C4-2B (cell line): ENCODE results near the gene LMF1.

Experiments used
- H3K27ac ChIP-seq: fragments of 450-650 bp; 2 replicates; pipeline ENCODE4 v1.5.1; 2017
- ZFX ChIP-seq: fragments of 450-650 bp; IDR thresholded peaks from 2 replicates; pipeline ENCODE4 v1.6.1; 2017
- TF ChIP-seq, protein P1 (sequence below): fragments of 450-650 bp; conservative IDR thresholded peaks from 2 replicates; pipeline ENCODE4 v1.5.1; 2017; ENCODE audit warnings: mild to moderate bottlenecking

LMF1 gene

DNA sequence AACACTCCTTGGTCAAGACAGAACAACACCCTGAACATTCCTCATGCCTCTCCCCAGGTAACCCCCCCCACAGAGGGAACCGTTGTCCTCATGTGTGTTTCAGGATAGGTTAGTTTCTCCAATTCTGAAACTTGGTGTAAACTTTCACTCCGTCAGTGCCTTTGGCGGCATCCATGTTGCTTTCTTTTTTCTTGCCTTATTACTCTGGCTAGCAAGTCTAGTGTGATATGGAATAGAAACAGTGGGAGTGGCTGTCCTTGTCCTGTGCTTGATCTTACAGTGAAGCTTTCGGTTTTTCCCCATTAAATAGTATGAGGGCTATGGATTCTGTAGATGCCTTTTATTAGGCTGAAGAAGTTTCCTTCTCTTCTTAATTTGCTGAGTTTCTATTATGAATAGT, 134.6 kb downstream of the LMF1 start:
- TF ChIP-seq ZFX, result no peak
- TF ChIP-seq, protein P1, sequence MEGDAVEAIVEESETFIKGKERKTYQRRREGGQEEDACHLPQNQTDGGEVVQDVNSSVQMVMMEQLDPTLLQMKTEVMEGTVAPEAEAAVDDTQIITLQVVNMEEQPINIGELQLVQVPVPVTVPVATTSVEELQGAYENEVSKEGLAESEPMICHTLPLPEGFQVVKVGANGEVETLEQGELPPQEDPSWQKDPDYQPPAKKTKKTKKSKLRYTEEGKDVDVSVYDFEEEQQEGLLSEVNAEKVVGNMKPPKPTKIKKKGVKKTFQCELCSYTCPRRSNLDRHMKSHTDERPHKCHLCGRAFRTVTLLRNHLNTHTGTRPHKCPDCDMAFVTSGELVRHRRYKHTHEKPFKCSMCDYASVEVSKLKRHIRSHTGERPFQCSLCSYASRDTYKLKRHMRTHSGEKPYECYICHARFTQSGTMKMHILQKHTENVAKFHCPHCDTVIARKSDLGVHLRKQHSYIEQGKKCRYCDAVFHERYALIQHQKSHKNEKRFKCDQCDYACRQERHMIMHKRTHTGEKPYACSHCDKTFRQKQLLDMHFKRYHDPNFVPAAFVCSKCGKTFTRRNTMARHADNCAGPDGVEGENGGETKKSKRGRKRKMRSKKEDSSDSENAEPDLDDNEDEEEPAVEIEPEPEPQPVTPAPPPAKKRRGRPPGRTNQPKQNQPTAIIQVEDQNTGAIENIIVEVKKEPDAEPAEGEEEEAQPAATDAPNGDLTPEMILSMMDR, result no peak
- no peak overlapping the region for H3K27ac ChIP-seq

- no peak overlapping the region for H3K27ac ChIP-seq
- TF ChIP-seq, protein P1, result no peak
- no peak for TF ChIP-seq ZFX
Measured at GRCh38 chr16:835373-835772, 135.4 kb downstream of the LMF1 start.

GRCh38 chr16:833411-833810, 137.4 kb downstream of the LMF1 start:
- no peak for TF ChIP-seq ZFX
- TF ChIP-seq, protein P1, result no peak
- no peak overlapping the region for H3K27ac ChIP-seq

- no peak overlapping the region for H3K27ac ChIP-seq
Measured at GRCh38 chr16:832652-833336, 138.0 kb downstream of the LMF1 start.

GRCh38 chr16:831571-832413, 139.0 kb downstream of the LMF1 start:
- H3K27ac ChIP-seq, result no peak overlapping the region
- no peak for TF ChIP-seq ZFX
- TF ChIP-seq, protein P1, result no peak

More at GRCh38 chr16:832652-833336, 138.0 kb downstream of the LMF1 start:
- no peak for TF ChIP-seq ZFX
- TF ChIP-seq, protein P1, result no peak

DNA sequence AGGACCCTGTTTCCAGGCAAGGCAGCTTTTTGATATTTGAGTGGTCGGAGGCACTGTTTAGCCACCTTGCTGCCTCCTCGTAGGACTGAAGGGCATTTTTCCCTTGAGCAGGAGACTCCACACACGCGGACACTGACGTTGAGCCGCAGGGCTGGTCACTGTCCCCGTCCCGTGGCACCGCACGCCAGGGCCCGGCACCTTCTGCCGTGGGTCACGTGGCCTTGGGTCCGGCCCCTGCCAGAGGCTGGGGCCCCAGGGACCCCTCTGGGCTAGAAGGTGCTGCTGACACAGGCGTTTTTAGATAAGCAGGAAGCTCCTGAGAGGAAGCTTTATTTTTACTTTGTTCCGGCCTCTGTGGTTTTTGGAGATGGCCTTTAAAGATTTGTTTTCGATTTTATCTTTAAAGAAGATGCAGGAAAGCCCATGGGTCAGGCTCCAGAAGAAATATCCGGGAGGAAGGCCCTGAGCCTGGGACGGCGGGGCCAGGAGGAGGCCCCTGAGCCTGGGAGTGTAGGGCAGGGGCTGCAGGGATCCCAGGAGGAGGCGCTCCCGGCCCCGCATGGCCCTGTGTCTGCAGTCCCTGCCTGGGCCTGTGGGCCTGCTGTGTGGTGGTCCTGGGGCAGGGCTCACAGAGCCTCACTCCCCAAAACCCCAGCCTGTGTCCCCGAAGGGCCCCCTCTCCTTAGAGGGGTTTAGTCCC, 139.8 kb downstream of the LMF1 start:
- TF ChIP-seq ZFX, result no peak
- TF ChIP-seq, protein P1, result no peak
- no peak overlapping the region for H3K27ac ChIP-seq
